GM19438 (cell line): ENCODE results near the gene TPRN.

Experiments used
- ATAC-seq: cut with Tn5 transposase; IDR thresholded peaks from one replicate; pipeline ENCODE4 v1.9.1; 2021; ENCODE audit warnings: low read depth; ENCODE audit not compliant: unreplicated experiment

Gene TPRN

GRCh38 chr9:137225699-137226331 is 25.3 kb upstream of the TPRN start:
- no peak for ATAC-seq

- no peak for ATAC-seq
Observed at GRCh38 chr9:137224830-137225694, 24.5 kb upstream of the TPRN start, which contains the start of gene CYSRT1. Gene CYSRT1, plus strand, starts transcription at chr9:137225174. Its CDS starts 448 bp downstream, at chr9:137225622.

GRCh38 chr9:137223078-137223970 is 22.8 kb upstream of the TPRN start:
- ATAC-seq = peak; percentile 60

- no peak for ATAC-seq
Observed at GRCh38 chr9:137222190-137223077, 21.9 kb upstream of the TPRN start, which contains the start of gene RNF208. Gene RNF208, minus strand, starts transcription at chr9:137222240. Its CDS starts 1,028 bp downstream, at chr9:137221212.

GRCh38 chr9:137221506-137222111 is 21.1 kb upstream of the TPRN start:
- no peak for ATAC-seq

GRCh38 chr9:137221095-137221505 is 20.6 kb upstream of the TPRN start:
- ATAC-seq = no peak

GRCh38 chr9:137220317-137221094 is 20.0 kb upstream of the TPRN start:
- no peak for ATAC-seq

- no peak for ATAC-seq
Observed at GRCh38 chr9:137219757-137220316, 19.3 kb upstream of the TPRN start.

- ATAC-seq = no peak
Observed at GRCh38 chr9:137218754-137219271, 18.3 kb upstream of the TPRN start.

GRCh38 chr9:137218212-137218753 is 17.7 kb upstream of the TPRN start:
- no peak for ATAC-seq

GRCh38 chr9:137217276-137218211 is 17.0 kb upstream of the TPRN start:
- no peak for ATAC-seq

- ATAC-seq = no peak
Observed at GRCh38 chr9:137216188-137216965, 15.8 kb upstream of the TPRN start.

- ATAC-seq = no peak
Observed at GRCh38 chr9:137215196-137215986, 14.8 kb upstream of the TPRN start.

GRCh38 chr9:137214620-137215019 is 14.1 kb upstream of the TPRN start:
- ATAC-seq = no peak
